ENCODE measurements around the gene BMP6.

Gene BMP6

GRCh38 chr6:7737867-7738266, 12.0 kb downstream of the BMP6 start:
- no peak for DNase-seq (ENCODE audit: low read depth)
- no peak for TF ChIP-seq CTCF (conservative IDR thresholded peaks at IDR 0.05; ENCODE audit: control insufficient read depth, insufficient read depth, low read depth, low read length)
- H3K4me3 ChIP-seq (ENCODE audit: control insufficient read depth, low read depth, low read length), result no peak overlapping the region

DNA sequence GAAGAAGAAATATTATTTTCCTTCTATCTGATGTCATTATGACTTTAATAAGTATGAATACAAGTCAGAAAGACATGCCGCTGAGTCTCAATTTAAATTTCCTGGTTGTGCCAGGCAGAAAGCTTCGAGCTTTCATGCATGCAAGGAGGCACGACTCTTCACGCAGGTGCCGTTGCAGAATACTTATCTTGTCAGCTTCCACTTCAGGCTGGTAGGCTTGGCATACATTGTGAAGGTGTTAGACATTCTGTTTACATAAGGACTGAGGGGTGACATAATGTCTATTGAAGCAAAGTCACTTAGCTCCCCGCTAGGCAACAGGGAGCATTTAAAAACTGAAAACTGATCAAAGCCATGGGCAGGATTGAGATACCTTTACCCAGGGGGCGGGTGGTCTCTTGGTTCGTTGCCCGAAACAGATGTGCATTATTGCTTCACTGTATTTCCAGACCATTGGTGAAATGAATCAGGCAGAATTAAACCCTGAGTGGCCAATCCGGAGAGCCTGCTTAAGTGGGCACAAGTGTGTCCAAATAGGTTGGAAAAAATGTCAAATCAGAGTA, 16.4 kb downstream of the BMP6 start:
- no peak for TF ChIP-seq CTCF (conservative IDR thresholded peaks at IDR 0.05; ENCODE audit: control insufficient read depth, insufficient read depth, low read depth, low read length)
- no peak for DNase-seq (ENCODE audit: low read depth)

DNA sequence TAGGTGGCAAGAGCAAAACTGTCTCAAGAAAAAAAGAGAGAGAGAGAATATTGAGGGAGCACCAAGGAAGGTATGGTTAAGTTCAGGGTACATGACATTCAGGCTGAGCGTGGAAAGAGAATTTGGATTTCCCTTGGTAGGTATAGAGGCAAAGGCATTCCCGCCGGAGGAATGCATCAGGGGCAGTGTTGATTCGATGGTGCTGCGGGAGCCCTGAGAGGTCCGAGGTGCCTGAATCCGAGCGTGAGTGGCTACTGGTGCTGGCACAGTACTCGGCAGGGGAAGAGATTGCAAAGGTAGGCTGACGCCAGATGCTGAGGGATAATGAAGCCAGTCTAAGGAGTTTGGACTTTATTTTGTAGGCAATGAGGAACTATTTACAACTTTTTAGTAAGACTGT, 20.0 kb downstream of the BMP6 start:
- no peak for TF ChIP-seq CTCF (conservative IDR thresholded peaks at IDR 0.05; ENCODE audit: control insufficient read depth, insufficient read depth, low read depth, low read length)
- no peak for DNase-seq (ENCODE audit: low read depth)
- no peak overlapping the region for H3K4me3 ChIP-seq (ENCODE audit: control insufficient read depth, low read depth, low read length)

More for the DNA sequence above, 16.4 kb downstream of the BMP6 start:
- no peak overlapping the region for H3K4me3 ChIP-seq (ENCODE audit: control insufficient read depth, low read depth, low read length)

DNA sequence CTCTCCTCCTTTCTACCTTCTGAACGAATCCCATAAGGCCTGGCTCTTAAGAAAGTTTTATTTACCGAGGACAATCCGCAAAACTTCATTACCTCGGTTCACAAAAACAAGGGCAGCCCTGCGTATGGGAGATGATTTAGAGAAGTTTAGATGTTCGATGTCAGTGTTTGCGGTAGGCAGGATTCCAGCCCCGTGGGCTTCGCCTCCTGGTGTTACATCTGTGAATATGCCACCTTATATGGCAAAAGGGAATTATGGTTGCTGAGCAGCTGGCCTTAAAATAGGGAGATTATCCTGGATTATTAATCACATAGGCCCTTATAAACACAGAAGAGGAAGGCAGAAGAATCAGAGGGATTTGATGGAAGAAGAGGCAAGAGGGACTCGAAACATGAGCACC, 21.1 kb downstream of the BMP6 start:
- no peak overlapping the region for H3K4me3 ChIP-seq (ENCODE audit: control insufficient read depth, low read depth, low read length)
- no peak for DNase-seq (ENCODE audit: low read depth)
- TF ChIP-seq CTCF (conservative IDR thresholded peaks at IDR 0.05; ENCODE audit: control insufficient read depth, insufficient read depth, low read depth, low read length), result no peak

- TF ChIP-seq CTCF (conservative IDR thresholded peaks at IDR 0.05; ENCODE audit: control insufficient read depth, insufficient read depth, low read depth, low read length), result no peak
- no peak overlapping the region for H3K4me3 ChIP-seq (ENCODE audit: control insufficient read depth, low read depth, low read length)
- DNase-seq (ENCODE audit: low read depth), result no peak
Measured at GRCh38 chr6:7747433-7747832, 21.5 kb downstream of the BMP6 start.

GRCh38 chr6:7747901-7748504, 22.1 kb downstream of the BMP6 start:
- no peak for TF ChIP-seq CTCF (conservative IDR thresholded peaks at IDR 0.05; ENCODE audit: control insufficient read depth, insufficient read depth, low read depth, low read length)
- H3K4me3 ChIP-seq (ENCODE audit: control insufficient read depth, low read depth, low read length), result no peak overlapping the region
- DNase-seq (ENCODE audit: low read depth), result no peak

Data from fibroblast of mammary gland (primary cell).